ENCODE measurements around the gene SH3RF3.

The SH3RF3 gene

DNA sequence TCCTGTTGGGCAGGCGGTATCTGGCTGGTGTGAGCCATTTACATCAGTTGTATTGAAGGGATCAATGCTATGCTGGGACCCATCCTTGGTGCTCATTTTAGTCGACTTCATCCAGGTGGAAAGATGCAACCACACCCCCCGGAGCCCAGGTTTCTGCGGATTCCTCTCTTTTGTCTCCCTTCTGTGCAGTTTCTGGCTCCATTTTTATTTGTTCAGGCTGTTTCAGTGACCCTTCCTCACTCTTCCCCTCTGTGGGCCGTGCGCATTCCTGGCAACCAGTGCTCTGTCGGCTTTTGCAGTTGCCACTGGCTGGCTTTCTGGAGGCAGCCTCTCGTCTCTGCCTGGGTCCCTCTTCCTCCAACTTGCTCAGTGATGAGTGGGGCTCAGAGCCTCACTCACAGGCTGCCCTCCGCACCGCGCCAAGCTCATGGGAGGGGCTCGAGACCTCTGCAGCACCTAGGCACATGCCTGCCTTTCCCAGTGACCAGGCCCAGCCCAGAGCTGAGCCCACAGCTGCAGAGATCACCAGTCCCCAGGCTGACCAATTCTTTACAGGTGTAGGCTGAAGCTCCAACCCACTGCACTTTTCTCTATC is 12.1 kb downstream of the SH3RF3 start:
- DNase-seq, result no peak

- DNase-seq, result no peak
Observed at GRCh38 chr2:109141727-109142283, 12.8 kb downstream of the SH3RF3 start.

GRCh38 chr2:109142416-109143210 is 13.6 kb downstream of the SH3RF3 start:
- no peak for DNase-seq

DNA sequence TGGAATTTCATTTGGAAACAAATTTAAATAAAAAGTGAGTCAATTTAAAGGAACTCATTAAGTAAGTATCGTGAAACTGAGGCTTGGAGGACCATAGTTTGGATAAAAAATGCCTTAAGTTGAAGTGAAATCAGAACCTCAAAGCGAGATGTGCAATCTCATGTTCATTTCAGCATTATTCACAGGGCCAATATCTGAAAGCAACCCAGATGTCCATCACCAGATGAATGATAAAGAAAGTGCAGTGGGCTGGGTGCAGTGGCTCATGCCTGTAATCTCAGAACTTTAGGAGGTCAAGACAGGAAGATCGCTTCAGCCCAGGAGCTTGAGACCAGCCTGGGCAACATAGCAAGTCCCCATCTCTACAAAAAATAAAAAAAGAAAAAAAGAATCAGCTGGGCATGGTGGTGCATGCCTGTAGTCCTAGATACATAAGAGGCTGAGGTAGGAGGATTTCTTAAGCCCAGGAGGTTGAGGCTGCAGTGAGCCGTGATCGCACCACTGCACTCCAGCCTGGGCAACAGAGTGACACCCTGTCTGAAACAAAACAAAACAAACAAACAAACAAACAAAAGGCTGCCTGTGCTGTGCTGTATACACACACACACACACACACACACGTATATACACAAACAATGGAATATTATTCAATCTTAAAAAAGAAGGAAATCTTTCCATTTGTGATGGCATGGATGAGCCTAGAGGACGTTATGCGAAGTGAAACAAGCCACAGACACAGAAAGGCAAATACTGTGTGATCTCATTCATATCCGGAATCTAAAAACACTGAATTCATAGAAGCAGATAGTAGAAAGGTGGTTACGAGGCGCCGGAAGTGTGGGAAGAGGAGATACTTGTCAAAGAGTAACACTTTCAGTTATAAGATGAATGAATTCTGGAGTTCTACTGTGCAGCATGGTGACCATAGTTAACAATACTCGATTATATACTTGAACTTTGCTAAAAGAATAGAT is 14.5 kb downstream of the SH3RF3 start:
- DNase-seq, result no peak

- no peak for DNase-seq
Observed at GRCh38 chr2:109144271-109144670, 15.3 kb downstream of the SH3RF3 start.

- no peak for DNase-seq
Observed at GRCh38 chr2:109144721-109145120, 15.7 kb downstream of the SH3RF3 start.

DNA sequence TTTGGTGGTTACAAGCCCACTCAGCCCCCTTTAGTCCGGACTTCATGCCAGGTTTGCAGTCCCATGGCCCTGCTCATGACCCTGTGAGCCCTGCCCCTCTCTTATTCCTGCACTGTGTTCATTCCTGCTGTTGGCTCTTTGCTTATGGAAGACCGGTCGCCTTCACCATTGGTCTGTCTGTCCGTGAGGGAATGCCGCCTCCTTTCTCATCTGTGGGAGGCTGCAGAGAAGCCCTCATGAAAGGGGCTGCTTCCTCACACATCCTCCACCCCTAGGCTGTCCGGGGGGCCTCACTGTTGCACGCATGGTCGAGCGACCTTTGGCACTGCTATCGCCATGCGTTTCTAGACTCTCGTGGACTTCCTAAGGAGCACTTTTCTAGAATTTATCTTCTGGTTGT is 16.3 kb downstream of the SH3RF3 start:
- DNase-seq, result no peak

DNA sequence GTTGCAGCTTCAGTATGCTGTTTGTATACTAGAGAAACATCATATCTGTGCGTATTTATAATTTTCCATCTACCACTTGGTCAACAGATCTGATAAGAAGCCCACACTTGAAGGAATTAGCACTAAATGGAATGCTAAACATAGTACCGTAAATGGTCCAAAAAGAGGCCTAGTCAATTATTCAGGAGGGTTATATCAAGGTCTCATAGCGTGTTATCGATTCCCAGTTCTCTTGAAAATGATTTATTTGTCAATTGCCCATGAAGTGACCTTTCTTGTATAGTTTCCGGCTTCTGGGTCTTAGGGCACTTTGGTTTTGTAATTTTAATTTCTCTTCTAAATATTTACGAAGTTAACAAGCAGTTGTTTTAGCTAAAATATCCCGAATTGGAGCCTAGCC is 18.4 kb downstream of the SH3RF3 start:
- DNase-seq, result no peak

DNA sequence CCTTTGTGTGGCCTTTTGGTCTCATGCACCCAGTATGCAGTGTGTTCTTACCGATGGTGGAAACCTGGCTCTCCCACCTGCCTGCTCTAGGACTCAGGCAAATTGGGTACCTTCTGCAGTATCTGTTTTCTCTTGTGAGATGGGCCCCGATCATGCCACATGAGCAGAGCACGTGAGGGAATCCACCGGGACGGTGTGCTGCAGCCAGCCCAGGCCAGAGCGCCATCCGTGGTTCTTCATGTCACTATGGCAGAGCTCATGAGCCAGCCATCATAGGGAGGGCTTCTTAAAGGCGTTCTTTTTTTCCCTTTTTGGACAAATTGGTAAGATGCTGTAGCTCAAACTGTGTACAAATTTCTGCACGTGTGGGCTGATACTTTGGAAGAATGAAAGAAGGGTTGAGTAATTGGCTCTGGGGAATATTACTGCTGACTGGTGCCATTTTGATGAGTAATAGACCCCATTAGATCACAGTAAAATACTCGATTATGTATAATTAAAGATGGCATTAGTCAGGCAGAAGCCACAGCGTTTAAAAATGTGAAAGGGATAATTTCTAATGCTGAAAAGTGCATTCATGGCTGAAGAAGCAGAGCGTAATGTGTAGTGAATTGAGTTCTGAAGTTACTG is 19.2 kb downstream of the SH3RF3 start:
- DNase-seq, result no peak

DNA sequence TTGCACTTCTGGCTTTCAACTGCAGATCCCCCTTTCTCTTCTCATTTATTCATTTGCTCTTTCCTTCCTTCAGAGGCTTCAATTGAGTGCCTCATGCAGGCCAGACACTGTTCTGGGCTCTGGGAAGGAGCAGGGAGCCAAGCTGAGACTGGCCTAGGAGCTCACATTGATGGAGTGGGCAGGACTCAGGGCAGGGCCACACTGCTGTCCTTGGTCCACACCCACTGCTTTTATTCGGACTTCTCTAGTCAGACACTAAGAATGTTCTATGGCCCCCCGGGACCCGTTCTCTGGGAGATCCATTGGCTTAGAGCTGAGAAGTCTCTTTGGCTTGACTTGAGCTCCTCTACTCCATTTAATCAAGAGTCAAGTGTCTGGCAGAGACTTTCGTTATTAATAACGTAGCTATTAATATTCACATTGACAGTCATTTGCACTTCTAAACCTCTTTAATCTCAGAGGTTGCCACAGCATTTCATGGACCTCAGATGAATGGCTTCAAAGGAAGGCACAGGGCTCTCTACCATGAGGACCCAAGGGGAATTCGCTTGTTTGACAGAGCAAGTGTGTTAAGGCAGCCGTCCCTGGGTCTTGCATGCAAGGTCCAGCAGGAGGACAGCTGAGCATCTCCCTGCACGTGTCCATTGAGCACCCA is 20.1 kb downstream of the SH3RF3 start:
- DNase-seq, result no peak

- DNase-seq, result no peak
Observed at GRCh38 chr2:109150559-109150958, 21.6 kb downstream of the SH3RF3 start.

DNA sequence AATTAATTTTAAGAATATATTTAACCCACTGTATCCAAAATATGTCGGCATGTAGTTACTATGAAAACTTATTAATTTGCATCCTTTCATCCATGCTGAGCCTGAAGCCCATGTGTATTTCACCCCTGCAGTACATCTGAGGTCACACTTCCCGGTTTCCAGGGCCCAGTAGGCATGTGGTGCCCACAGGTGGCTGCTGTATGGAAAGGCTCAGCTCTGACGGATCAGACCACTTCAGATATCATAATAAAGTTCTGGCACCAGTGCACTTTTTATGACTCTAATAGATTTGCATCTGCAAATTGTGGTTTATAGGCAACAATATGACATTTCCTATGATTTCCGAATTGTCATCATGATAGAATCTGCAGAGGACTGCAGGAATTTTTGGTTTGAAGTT is 22.5 kb downstream of the SH3RF3 start:
- DNase-seq, result no peak

DNA sequence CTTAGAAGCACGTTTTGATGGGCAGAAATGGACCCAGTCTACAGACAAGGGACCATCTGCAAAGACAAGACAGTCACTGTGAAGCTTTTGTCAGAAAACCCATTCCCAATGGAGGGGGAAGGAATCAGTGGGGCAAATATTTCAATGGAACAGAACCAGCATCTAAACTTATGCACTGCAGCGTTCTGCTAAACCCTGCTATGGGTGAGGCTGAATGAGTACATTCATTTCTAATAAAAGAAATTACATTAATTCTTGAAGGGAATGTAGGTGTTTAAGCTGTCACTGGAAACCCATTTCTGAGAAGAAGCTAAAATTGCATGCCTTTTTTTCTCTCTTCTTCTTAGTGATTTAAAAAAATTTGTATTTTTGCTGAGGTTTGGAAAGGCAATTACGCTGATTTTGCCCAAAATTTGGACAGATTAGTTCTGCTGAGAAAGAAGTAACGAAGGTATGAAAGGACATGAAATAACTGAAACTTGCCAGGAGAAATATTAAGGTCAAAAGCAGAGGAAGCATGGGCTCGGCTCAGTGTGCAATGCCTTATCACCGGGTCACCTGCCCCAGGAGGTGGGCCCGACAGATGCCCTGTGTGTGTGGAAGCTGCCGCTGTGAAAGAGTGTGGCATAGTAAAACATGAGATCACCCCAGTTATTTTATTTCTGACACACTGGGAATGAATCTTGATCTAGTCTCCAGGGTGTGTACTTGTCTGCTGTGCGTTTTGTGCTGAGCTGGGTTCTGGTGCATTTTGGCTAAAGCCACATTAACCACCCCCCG is 24.2 kb downstream of the SH3RF3 start:
- no peak for DNase-seq

GRCh38 chr2:109153807-109154206 is 24.8 kb downstream of the SH3RF3 start:
- no peak for DNase-seq

GRCh38 chr2:109154226-109154625 is 25.2 kb downstream of the SH3RF3 start:
- no peak for DNase-seq

DNA sequence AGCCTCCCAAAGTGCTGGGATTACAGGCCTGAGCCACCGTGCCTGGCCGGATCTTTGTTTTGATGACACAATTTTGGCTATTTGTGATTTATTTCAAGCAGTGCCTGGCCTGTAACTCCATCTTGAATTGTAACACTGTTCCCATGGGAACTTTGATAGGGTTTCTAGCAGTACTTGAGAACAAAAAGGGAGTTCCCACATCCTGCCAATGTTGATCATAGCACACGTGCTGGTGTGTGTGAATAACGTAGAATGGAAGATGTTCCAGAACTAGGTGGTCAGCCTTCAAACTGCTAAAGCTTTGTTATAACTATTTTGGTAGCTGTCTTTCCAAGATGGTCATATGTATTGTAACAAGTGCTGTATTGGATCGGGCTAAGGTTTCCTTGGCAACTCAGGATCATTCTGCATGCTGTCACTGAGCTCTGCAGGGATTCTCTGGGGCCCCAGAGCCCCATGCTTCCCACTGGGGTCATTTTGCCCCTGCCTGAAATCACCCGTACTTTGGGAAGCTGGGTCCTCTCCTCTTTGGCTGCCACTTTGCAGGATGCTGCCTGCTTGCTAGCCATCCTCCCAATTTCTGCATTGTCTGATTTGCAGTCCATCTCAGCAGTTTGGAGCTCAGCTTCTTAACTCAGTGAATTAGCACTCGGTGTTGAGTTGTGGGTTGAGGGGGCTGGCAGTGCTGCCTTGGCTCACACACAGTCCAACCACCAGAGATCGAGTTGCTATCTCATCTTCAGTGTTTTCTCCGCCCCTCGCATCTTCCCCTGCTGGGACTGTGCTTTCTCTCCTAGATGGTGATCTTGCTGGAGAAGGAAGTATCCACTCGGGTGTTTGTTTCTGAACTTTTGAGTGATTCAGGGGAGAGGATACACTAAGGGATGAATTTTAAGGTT is 26.8 kb downstream of the SH3RF3 start:
- no peak for DNase-seq

- DNase-seq, result no peak
Observed at GRCh38 chr2:109157563-109158105, 28.6 kb downstream of the SH3RF3 start.

GRCh38 chr2:109158237-109158636 is 29.2 kb downstream of the SH3RF3 start:
- DNase-seq, result no peak

DNA sequence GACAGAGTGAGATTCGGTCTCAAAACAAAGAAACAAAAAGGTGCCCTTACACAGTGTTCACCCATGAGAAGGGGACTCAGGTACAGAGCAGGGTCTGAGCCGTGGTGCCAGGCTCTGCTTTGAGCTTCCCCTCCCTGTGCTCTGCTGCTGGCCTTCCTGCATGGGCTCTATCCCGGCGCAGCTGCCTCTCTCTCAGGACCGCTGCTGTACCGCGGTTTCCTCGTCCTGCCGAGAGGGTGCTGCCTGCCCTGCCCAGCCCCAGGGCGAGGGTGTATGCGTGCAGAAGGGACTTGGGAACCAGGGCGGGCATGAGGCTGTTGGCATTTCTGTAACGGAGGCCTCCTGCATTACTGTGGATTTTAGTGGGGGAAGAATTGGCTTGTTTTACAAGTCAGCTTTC is 30.1 kb downstream of the SH3RF3 start:
- DNase-seq, result no peak

Data from amniotic stem cell (primary cell).